ENCODE results near the gene PKIG. TPM values are rescaled to one million over a fixed set of nuclear protein-coding genes. Genes with fewer than 3 reads are reported as not detected.

Gene PKIG
- total RNA-seq, 1 donor from 2014 or later, result 30.1 TPM

- no peak for TF ChIP-seq EZH2 (IDR thresholded peaks at IDR 0.05; ENCODE audit: insufficient read depth, low read length)
- TF ChIP-seq CTCF (IDR thresholded peaks at IDR 0.05; ENCODE audit: insufficient read depth, low read depth, low read length), result no peak
- no peak overlapping the region for H3K27ac Mint-ChIP-seq (ENCODE audit: unreplicated experiment)
- Histone ChIP-seq H3K9me3 (ENCODE audit: insufficient read depth, low read depth, low read length) (no peaks in the 10 kb centered on the region), H3K36me3 (ENCODE audit: insufficient read depth, low read length) (no peaks in the 10 kb centered on the region), H3K27me3 (ENCODE audit: insufficient read depth, low read length) (no peaks in the 10 kb centered on the region), H4K20me1 (ENCODE audit: insufficient read depth, low read length) (peaks cover 7% of the 10 kb centered on the region), H3K27ac (ENCODE audit: low read depth, low read length) (no peak overlapping the region), H2AFZ (ENCODE audit: low read depth, low read length) (no peak overlapping the region), H3K4me2 (ENCODE audit: low read length) (no peak overlapping the region), H3K79me2 (ENCODE audit: insufficient read depth, low read length) (no peaks in the 10 kb centered on the region), H3K9ac (ENCODE audit: low read length) (no peak overlapping the region), H3K4me3 (ENCODE audit: insufficient read depth, low read depth, low read length) (no peak overlapping the region), H3K4me1 (ENCODE audit: insufficient read depth, low read length) (peaks cover 5% of the 10 kb centered on the region)
- DNase-seq (ENCODE audit: low read depth) (no peak), FAIRE-seq (no peak)
- no peak overlapping the region for H3K4me3 Mint-ChIP-seq (ENCODE audit: unreplicated experiment)
- H3K4me1 Mint-ChIP-seq (ENCODE audit: low read depth, unreplicated experiment), result peaks cover 14% of the 10 kb centered on the region
- H3K9me3 Mint-ChIP-seq (ENCODE audit: unreplicated experiment), result no peaks in the 10 kb centered on the region
- no peaks in the 10 kb centered on the region for H3K27me3 Mint-ChIP-seq (ENCODE audit: low read depth, unreplicated experiment)
- peaks cover 24% of the 10 kb centered on the region for H3K36me3 Mint-ChIP-seq (ENCODE audit: low read depth, unreplicated experiment)
Measured at GRCh38 chr20:44615876-44616603, 33.7 kb downstream of the PKIG start.

- H3K4me3 ChIP-seq (ENCODE audit: insufficient read depth, low read depth, low read length), result no peak overlapping the region
- no peaks in the 10 kb centered on the region for H3K27me3 Mint-ChIP-seq (ENCODE audit: low read depth, unreplicated experiment)
- H3K36me3 ChIP-seq (ENCODE audit: insufficient read depth, low read length), result no peaks in the 10 kb centered on the region
- H3K27ac Mint-ChIP-seq (ENCODE audit: unreplicated experiment), result no peak overlapping the region
- no peak overlapping the region for H3K4me3 Mint-ChIP-seq (ENCODE audit: unreplicated experiment)
- no peaks in the 10 kb centered on the region for H3K79me2 ChIP-seq (ENCODE audit: insufficient read depth, low read length)
- no peak for FAIRE-seq
- H3K9me3 Mint-ChIP-seq (ENCODE audit: unreplicated experiment), result peaks cover 2% of the 10 kb centered on the region
- no peak overlapping the region for H3K4me2 ChIP-seq (ENCODE audit: low read length)
- H3K27me3 ChIP-seq (ENCODE audit: insufficient read depth, low read length), result no peaks in the 10 kb centered on the region
- H3K36me3 Mint-ChIP-seq (ENCODE audit: low read depth, unreplicated experiment), result peaks cover 28% of the 10 kb centered on the region
- H3K9me3 ChIP-seq (ENCODE audit: insufficient read depth, low read depth, low read length), result no peaks in the 10 kb centered on the region
- no peak overlapping the region for H3K27ac ChIP-seq (ENCODE audit: low read depth, low read length)
- no peak overlapping the region for H3K9ac ChIP-seq (ENCODE audit: low read length)
- H4K20me1 ChIP-seq (ENCODE audit: insufficient read depth, low read length), result peaks cover 7% of the 10 kb centered on the region
- peaks cover 14% of the 10 kb centered on the region for H3K4me1 Mint-ChIP-seq (ENCODE audit: low read depth, unreplicated experiment)
- no peak overlapping the region for H2AFZ ChIP-seq (ENCODE audit: low read depth, low read length)
- TF ChIP-seq EZH2 (IDR thresholded peaks at IDR 0.05; ENCODE audit: insufficient read depth, low read length) (no peak), CTCF (IDR thresholded peaks at IDR 0.05; ENCODE audit: insufficient read depth, low read depth, low read length) (no peak)
- H3K4me1 ChIP-seq (ENCODE audit: insufficient read depth, low read length), result peaks cover 5% of the 10 kb centered on the region
- no peak for DNase-seq (ENCODE audit: low read depth)
Measured at GRCh38 chr20:44616604-44616964, 34.2 kb downstream of the PKIG start.

DNA sequence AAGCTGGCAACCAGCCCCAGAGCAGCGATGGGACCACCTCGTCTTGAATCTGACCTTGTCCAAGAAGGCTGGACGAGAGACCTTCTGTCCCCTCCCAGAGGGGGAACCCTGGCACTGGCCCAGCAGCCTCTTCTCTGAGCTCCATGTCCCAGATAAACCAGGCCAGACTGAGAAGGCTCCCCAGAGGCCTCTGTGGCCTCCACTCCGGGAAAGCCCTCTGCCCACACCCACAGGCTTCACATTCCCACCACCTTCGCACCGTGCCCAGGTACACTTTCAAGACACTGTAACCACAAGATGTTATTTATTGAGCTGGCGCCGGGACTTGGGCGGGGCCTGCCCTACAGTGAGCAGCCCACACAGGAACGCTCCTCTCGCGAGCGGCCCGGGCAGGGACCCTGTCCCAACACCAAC lies 35.9 kb downstream of the PKIG start:
- Histone ChIP-seq H3K79me2 (ENCODE audit: insufficient read depth, low read length) (no peaks in the 10 kb centered on the region), H2AFZ (ENCODE audit: low read depth, low read length) (no peak overlapping the region), H3K4me3 (ENCODE audit: insufficient read depth, low read depth, low read length) (no peak overlapping the region), H3K36me3 (ENCODE audit: insufficient read depth, low read length) (no peaks in the 10 kb centered on the region), H3K27me3 (ENCODE audit: insufficient read depth, low read length) (no peaks in the 10 kb centered on the region), H3K4me1 (ENCODE audit: insufficient read depth, low read length) (peaks cover 5% of the 10 kb centered on the region), H3K9ac (ENCODE audit: low read length) (no peak overlapping the region), H3K27ac (ENCODE audit: low read depth, low read length) (no peak overlapping the region), H3K4me2 (ENCODE audit: low read length) (no peak overlapping the region), H3K9me3 (ENCODE audit: insufficient read depth, low read depth, low read length) (peaks cover 4% of the 10 kb centered on the region), H4K20me1 (ENCODE audit: insufficient read depth, low read length) (peaks cover 7% of the 10 kb centered on the region)
- TF ChIP-seq EZH2 (IDR thresholded peaks at IDR 0.05; ENCODE audit: insufficient read depth, low read length) (no peak), CTCF (IDR thresholded peaks at IDR 0.05; ENCODE audit: insufficient read depth, low read depth, low read length) (no peak)
- Mint-ChIP-seq H3K27me3 (ENCODE audit: low read depth, unreplicated experiment) (no peaks in the 10 kb centered on the region), H3K4me3 (ENCODE audit: unreplicated experiment) (no peak overlapping the region), H3K9me3 (ENCODE audit: unreplicated experiment) (peaks cover 6% of the 10 kb centered on the region), H3K27ac (ENCODE audit: unreplicated experiment) (no peak overlapping the region), H3K36me3 (ENCODE audit: low read depth, unreplicated experiment) (peaks cover 43% of the 10 kb centered on the region), H3K4me1 (ENCODE audit: low read depth, unreplicated experiment) (peaks cover 14% of the 10 kb centered on the region)
- no peak for FAIRE-seq
- no peak for DNase-seq (ENCODE audit: low read depth)
